ENCODE results near the gene SEMA5A.

DNA sequence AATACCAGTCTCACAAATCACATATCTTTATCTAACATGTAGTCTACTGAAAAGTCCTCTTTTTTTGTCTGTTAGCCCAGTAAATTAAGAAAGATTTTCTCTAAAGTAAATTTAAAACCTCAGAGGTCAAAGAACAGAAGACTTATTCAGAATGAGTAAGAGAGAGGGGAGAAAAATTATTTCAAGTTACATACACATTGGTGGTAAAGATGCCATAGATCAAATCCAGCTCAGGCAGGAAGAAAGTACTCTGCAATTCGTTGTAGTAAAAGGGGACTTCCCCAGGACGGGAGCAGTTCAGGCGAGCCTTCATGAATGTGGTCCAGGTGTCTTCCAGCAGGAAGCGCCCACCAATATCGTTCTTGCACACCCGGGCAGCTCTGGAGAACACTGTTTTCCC is 344.1 kb downstream of the SEMA5A start:
- TF ChIP-seq, protein P1, sequence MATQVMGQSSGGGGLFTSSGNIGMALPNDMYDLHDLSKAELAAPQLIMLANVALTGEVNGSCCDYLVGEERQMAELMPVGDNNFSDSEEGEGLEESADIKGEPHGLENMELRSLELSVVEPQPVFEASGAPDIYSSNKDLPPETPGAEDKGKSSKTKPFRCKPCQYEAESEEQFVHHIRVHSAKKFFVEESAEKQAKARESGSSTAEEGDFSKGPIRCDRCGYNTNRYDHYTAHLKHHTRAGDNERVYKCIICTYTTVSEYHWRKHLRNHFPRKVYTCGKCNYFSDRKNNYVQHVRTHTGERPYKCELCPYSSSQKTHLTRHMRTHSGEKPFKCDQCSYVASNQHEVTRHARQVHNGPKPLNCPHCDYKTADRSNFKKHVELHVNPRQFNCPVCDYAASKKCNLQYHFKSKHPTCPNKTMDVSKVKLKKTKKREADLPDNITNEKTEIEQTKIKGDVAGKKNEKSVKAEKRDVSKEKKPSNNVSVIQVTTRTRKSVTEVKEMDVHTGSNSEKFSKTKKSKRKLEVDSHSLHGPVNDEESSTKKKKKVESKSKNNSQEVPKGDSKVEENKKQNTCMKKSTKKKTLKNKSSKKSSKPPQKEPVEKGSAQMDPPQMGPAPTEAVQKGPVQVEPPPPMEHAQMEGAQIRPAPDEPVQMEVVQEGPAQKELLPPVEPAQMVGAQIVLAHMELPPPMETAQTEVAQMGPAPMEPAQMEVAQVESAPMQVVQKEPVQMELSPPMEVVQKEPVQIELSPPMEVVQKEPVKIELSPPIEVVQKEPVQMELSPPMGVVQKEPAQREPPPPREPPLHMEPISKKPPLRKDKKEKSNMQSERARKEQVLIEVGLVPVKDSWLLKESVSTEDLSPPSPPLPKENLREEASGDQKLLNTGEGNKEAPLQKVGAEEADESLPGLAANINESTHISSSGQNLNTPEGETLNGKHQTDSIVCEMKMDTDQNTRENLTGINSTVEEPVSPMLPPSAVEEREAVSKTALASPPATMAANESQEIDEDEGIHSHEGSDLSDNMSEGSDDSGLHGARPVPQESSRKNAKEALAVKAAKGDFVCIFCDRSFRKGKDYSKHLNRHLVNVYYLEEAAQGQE (IDR thresholded peaks at IDR 0.05; ENCODE audit: insufficient read depth in 1 of 2, low read depth in 2 of 2, low read length in 2 of 2): no peak
- TF ChIP-seq POLR2AphosphoS5 (IDR thresholded peaks at IDR 0.05; ENCODE audit: low read depth, low read length) (no peak), TAF1 (IDR thresholded peaks at IDR 0.05; ENCODE audit: borderline replicate concordance, insufficient read depth, low read length) (no peak), SIN3A (IDR thresholded peaks at IDR 0.05; ENCODE audit: borderline replicate concordance, insufficient read depth, low read length) (no peak)
